ENCODE measurements around the gene TCEA2. TPM values are rescaled to one million over a fixed set of nuclear protein-coding genes. Genes with fewer than 3 reads are reported as not detected.

The TCEA2 gene
- total and polyA plus RNA-seq, 2 of the 13 experiments (the other 11 are each of a cell fraction or from before 2014, with no cell fraction given), result 28.1 to 33.7 TPM

- TF ChIP-seq TEAD3 (CRISPR knock-in tag; optimal IDR thresholded peaks at IDR 0.05; ENCODE audit: borderline replicate concordance) (peak; percentile 81), ZBTB3 (CRISPR knock-in tag; IDR thresholded peaks at IDR 0.05; ENCODE audit: borderline replicate concordance, low read depth) (no peak), RBFOX2 (IDR thresholded peaks at IDR 0.05; ENCODE audit: low read depth, low read length) (peak; percentile 74), ZNF30 (CRISPR knock-in tag; IDR thresholded peaks at IDR 0.05) (no peak), CCDC6 (CRISPR knock-in tag; IDR thresholded peaks at IDR 0.05) (no peak), MLXIP (CRISPR knock-in tag; IDR thresholded peaks at IDR 0.05; ENCODE audit: borderline replicate concordance) (no peak), PRPF4 (IDR thresholded peaks at IDR 0.05; ENCODE audit: low read depth, low read length, poor library complexity, severe bottlenecking) (no peak), MZF1 (CRISPR knock-in tag; IDR thresholded peaks at IDR 0.05; ENCODE audit: borderline replicate concordance) (no peak; the same call in 1 of the 2 replicates), NCOR1 (IDR thresholded peaks at IDR 0.05; ENCODE audit: borderline replicate concordance, low read length) (peak; percentile 17; the same call in 1 of the 2 replicates), CEBPG (CRISPR knock-in tag; IDR thresholded peaks at IDR 0.05) (peak; percentile 68), REXO4 (CRISPR knock-in tag; IDR thresholded peaks at IDR 0.05; ENCODE audit: borderline replicate concordance) (no peak), HNF4G (IDR thresholded peaks at IDR 0.05; ENCODE audit: borderline replicate concordance, low read depth, low read length) (peak; percentile 51), HNF4G (CRISPR knock-in tag; IDR thresholded peaks at IDR 0.05; ENCODE audit: borderline replicate concordance, low read depth) (no peak; the same call in 1 of the 2 replicates)
- TF ChIP-seq, protein P1, sequence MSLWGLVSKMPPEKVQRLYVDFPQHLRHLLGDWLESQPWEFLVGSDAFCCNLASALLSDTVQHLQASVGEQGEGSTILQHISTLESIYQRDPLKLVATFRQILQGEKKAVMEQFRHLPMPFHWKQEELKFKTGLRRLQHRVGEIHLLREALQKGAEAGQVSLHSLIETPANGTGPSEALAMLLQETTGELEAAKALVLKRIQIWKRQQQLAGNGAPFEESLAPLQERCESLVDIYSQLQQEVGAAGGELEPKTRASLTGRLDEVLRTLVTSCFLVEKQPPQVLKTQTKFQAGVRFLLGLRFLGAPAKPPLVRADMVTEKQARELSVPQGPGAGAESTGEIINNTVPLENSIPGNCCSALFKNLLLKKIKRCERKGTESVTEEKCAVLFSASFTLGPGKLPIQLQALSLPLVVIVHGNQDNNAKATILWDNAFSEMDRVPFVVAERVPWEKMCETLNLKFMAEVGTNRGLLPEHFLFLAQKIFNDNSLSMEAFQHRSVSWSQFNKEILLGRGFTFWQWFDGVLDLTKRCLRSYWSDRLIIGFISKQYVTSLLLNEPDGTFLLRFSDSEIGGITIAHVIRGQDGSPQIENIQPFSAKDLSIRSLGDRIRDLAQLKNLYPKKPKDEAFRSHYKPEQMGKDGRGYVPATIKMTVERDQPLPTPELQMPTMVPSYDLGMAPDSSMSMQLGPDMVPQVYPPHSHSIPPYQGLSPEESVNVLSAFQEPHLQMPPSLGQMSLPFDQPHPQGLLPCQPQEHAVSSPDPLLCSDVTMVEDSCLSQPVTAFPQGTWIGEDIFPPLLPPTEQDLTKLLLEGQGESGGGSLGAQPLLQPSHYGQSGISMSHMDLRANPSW (CRISPR knock-in tag; IDR thresholded peaks at IDR 0.05; ENCODE audit: borderline replicate concordance), result 0 out of 2 replicates have a peak, but pooled peaks have one; percentile 12
- TF ChIP-seq, protein P2, sequence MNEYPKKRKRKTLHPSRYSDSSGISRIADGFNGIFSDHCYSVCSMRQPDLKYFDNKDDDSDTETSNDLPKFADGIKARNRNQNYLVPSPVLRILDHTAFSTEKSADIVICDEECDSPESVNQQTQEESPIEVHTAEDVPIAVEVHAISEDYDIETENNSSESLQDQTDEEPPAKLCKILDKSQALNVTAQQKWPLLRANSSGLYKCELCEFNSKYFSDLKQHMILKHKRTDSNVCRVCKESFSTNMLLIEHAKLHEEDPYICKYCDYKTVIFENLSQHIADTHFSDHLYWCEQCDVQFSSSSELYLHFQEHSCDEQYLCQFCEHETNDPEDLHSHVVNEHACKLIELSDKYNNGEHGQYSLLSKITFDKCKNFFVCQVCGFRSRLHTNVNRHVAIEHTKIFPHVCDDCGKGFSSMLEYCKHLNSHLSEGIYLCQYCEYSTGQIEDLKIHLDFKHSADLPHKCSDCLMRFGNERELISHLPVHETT (CRISPR knock-in tag; conservative IDR thresholded peaks at IDR 0.05), result peak; percentile 52
- TF ChIP-seq, protein P3, sequence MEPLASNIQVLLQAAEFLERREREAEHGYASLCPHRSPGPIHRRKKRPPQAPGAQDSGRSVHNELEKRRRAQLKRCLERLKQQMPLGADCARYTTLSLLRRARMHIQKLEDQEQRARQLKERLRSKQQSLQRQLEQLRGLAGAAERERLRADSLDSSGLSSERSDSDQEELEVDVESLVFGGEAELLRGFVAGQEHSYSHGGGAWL (CRISPR knock-in tag; IDR thresholded peaks at IDR 0.05), result peak; percentile 78
Observed at GRCh38 chr20:64053841-64054661, 8.9 kb upstream of the TCEA2 start (continued).
